Measurements from ENCODE around the gene LIPC.

DNA sequence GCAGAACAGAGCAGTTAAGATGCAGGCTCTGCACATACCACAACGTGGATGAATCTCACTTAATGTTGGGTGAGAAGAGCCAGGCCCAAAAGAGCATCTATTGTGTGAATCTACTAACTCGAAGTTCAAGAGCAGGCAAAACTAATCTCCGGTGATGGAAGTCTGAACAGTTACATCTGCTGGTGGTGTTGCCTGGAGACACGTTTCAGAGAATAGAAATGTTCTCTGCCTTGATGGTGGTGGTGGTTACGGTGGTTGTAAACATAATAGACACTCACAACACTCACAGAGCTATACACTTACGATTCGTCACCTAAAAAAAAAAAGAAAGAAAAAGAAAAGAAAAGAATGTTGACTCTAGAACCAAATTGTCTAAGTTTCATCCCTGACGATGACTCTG is 86.8 kb downstream of the LIPC start:
- TF ChIP-seq CTCF (optimal IDR thresholded peaks at IDR 0.05 in 1 of 3, IDR thresholded peaks at IDR 0.05 in 1 of 3, conservative IDR thresholded peaks at IDR 0.05 in 1 of 3; ENCODE audit: extremely low read depth in 1 of 3, insufficient read depth in 2 of 3, low read length in 3 of 3) (no peak), EZH2 (IDR thresholded peaks at IDR 0.05; ENCODE audit: low read length) (no peak)
